ENCODE measurements around the gene GLT8D1. TPM values are rescaled to one million over a fixed set of nuclear protein-coding genes. Genes with fewer than 3 reads are reported as not detected.

The GLT8D1 gene
- total RNA-seq, 1 experiment from 2014 or later: 42.1 TPM

- ChIA-PET POLR2A (no interaction called here), RAD21 (ENCODE audit: low non-redundant PET in 1 of 2, low total read pairs in 2 of 2, uncharacterized antibody in 2 of 2, unreplicated experiment in 2 of 2) (interaction anchor here in 1 of 2 experiments (0.6 kb wide), 1 partner anchor 138 kb away, joined by 4 read pairs; no protein-coding TSS in a partner anchor), CTCF (no interaction called here)
- Histone ChIP-seq H3K4me1 (ENCODE audit: control insufficient read depth in 1 of 2, insufficient read depth in 2 of 2, low read length in 2 of 2) (no peaks in the 10 kb centered on the region), H3K9me2 (ENCODE audit: insufficient read depth) (no peaks in the 10 kb centered on the region), H3K27me3 (ENCODE audit: insufficient read depth, low read length) (no peaks in the 10 kb centered on the region), H2AFZ (ENCODE audit: low read depth, low read length, poor library complexity, severe bottlenecking) (no peak overlapping the region), H3K4me3 (replicated peaks in 1 of 2; ENCODE audit: low read depth in 1 of 2, low read length in 2 of 2) (no peak overlapping the region), H3K79me2 (ENCODE audit: insufficient read depth, low read length) (no peaks in the 10 kb centered on the region), H3K27ac (ENCODE audit: low read depth, low read length) (no peak overlapping the region), H3K36me3 (ENCODE audit: control insufficient read depth in 1 of 2, insufficient read depth in 2 of 2, low read length in 2 of 2) (peaks cover 0 to 3% of the 10 kb centered on the region in 2 experiments; a peak in 1 of 4 replicates), H4K20me1 (ENCODE audit: insufficient read depth) (no peaks in the 10 kb centered on the region), H3K9ac (ENCODE audit: low read length) (no peak overlapping the region), H3K9me3 (ENCODE audit: control insufficient read depth in 1 of 2, insufficient read depth in 1 of 2, low read depth in 1 of 2, low read length in 2 of 2) (no peaks in the 10 kb centered on the region), H3K4me2 (ENCODE audit: low read length) (no peak overlapping the region)
- TF ChIP-seq FOSL1 (IDR thresholded peaks at IDR 0.05; ENCODE audit: low read depth) (no peak), SRF (IDR thresholded peaks at IDR 0.05; ENCODE audit: low read depth) (no peak), ZNF274 (IDR thresholded peaks at IDR 0.05; ENCODE audit: low read depth, low read length) (no peak), TCF7L2 (IDR thresholded peaks at IDR 0.05; ENCODE audit: borderline replicate concordance, extremely low read depth, insufficient read depth, insufficient read length) (no peak), MAX (IDR thresholded peaks at IDR 0.05) (no peak), POLR2AphosphoS5 (IDR thresholded peaks at IDR 0.05; ENCODE audit: low read depth, low read length) (no peak), SIN3A (IDR thresholded peaks at IDR 0.05; ENCODE audit: low read depth) (no peak), CTCF (IDR thresholded peaks at IDR 0.05 in 2 of 3, conservative IDR thresholded peaks at IDR 0.05 in 1 of 3; ENCODE audit: borderline replicate concordance in 1 of 3, insufficient read depth in 1 of 3, low read depth in 2 of 3, low read length in 2 of 3) (no peak)
- TF ChIP-seq, protein P1, sequence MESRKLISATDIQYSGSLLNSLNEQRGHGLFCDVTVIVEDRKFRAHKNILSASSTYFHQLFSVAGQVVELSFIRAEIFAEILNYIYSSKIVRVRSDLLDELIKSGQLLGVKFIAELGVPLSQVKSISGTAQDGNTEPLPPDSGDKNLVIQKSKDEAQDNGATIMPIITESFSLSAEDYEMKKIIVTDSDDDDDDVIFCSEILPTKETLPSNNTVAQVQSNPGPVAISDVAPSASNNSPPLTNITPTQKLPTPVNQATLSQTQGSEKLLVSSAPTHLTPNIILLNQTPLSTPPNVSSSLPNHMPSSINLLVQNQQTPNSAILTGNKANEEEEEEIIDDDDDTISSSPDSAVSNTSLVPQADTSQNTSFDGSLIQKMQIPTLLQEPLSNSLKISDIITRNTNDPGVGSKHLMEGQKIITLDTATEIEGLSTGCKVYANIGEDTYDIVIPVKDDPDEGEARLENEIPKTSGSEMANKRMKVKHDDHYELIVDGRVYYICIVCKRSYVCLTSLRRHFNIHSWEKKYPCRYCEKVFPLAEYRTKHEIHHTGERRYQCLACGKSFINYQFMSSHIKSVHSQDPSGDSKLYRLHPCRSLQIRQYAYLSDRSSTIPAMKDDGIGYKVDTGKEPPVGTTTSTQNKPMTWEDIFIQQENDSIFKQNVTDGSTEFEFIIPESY (IDR thresholded peaks at IDR 0.05; ENCODE audit: extremely low read depth, insufficient replicate concordance, low read length): no peak
- intact Hi-C loops (cut with micrococcal nuclease): no loop called here
- ATAC-seq (no peak), DNase-seq (ENCODE audit: low read depth, low spot score) (no peak)
- no TSS peak for BruUV-seq (replicated peaks)
Observed at GRCh38 chr3:52719618-52720017, 14.0 kb upstream of the GLT8D1 start.
